GM13977 (cell line): ENCODE results near the gene JADE1.
A peak's percentile ranks its signal among the peaks of the same experiment; 100 is the strongest.

ENCODE experiments used
- DNase-seq: peaks from one replicate; pipeline ENCODE4 v3.0.0; 2012; ENCODE audit warnings: low spot score
- in situ Hi-C: fragments of 300-500 bp; cut with MboI; formaldehyde crosslinking; loops from one replicate; pipeline ENCODE4 v1.12.0; 2022; ENCODE audit warnings: low sequenced_read_pairs, low pct_unique_long_range_greater_than_20kb, mixed read lengths, inconsistent platforms; ENCODE audit not compliant: unreplicated experiment
- TF ChIP-seq, protein P1 (sequence below): IDR thresholded peaks from 2 replicates; pipeline ENCODE4 v1.5.1; 2012; ENCODE audit warnings: mild to moderate bottlenecking, control low read depth; ENCODE audit not compliant: insufficient read depth; ENCODE audit errors: extremely low read depth, missing control alignments

Gene JADE1

DNA sequence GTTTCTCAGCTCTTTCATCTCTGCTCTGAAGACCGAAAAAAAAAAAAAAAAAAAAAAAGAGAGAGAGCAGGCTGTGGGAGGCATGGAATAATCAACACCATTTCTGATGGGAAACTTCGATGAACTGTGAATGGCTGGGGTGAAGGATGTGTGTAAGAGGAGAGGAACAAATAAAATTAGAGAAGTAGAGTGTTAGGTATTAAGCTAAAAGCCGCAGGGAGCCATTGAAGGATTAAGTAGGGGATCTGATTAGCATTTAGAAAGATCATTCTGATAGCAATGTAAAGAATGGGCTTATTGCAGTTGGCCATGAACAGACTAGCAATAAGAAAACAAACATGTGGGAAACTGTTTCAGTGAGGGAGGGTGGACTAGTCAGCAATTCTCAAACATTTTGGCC lies 33.6 kb upstream of the JADE1 start:
- DNase-seq = no peak
- TF ChIP-seq, protein P1, sequence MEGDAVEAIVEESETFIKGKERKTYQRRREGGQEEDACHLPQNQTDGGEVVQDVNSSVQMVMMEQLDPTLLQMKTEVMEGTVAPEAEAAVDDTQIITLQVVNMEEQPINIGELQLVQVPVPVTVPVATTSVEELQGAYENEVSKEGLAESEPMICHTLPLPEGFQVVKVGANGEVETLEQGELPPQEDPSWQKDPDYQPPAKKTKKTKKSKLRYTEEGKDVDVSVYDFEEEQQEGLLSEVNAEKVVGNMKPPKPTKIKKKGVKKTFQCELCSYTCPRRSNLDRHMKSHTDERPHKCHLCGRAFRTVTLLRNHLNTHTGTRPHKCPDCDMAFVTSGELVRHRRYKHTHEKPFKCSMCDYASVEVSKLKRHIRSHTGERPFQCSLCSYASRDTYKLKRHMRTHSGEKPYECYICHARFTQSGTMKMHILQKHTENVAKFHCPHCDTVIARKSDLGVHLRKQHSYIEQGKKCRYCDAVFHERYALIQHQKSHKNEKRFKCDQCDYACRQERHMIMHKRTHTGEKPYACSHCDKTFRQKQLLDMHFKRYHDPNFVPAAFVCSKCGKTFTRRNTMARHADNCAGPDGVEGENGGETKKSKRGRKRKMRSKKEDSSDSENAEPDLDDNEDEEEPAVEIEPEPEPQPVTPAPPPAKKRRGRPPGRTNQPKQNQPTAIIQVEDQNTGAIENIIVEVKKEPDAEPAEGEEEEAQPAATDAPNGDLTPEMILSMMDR = no peak
- in situ Hi-C loops = no loop called here

DNA sequence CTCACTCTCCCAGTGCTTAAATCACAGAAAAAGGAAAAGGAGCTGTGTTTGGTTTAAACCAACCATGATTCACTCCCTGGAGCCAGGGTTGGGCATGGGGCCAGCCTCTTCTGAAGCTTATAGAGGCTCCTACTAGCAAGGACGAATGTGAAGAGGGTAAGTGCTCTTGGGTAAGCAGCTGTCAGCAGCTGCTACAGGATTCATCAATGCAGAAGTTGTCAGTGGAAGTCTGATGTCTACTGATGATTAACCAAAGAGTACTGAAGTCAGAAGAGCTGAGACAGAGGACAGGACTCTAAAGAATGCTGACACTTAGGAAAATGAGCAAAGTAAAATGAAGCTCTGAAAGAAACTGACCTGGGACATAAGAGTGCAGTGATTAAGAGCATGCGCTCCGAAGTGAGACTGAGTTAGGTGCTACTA lies 32.7 kb upstream of the JADE1 start:
- DNase-seq = no peak
- in situ Hi-C loops = no loop called here
- TF ChIP-seq, protein P1 = no peak

DNA sequence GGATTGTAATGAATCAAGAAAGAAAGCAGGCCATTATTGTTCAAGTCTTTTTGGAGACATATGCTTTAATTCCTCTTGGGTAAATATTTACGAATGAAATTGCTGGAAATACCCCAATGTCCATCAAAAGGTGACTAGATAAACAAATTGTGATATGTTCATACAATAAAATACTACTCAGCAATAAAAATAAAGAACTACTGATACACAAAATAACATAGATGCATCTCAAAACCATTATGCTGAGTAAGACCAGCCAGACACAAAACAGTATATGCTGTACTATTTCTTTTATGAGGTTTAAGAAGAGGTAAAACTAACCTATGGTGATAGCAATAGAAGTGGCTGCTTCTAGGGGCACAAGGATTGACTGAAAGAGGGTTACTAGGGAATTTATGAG lies 28.8 kb upstream of the JADE1 start:
- in situ Hi-C loops = no loop called here

DNA sequence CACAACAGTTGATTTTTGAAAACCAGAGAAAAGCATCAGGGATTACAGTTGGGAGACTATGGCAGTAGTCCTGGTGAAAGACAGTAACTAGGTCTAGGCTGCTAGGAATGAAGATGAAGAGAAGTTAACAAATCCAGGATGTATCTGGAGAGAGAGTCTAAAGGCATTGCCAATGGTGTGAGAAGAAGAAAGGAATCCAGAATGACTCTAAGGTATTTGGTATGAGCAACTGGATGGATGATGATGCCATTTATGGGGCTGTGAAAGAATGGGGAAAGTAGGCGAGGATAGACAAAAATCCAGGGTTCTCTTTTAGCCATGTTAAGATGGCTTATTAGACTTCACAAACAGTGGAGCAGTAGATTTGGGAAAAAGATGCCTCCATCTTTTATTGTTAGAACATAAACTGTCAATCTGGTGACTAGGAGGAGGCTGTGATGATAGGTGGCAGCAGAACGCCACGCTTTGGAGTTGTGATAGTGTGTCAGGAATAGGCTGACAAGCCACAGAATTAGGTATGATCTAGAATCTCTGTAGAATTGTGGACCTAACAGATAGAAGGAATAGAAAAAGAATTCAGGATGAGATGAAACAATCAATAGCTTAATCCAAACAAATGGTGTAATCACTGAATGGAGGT lies 27.3 kb upstream of the JADE1 start:
- DNase-seq = peak; percentile 57
- TF ChIP-seq, protein P1 = peak; percentile 39
- in situ Hi-C loops = no loop called here

More for the DNA sequence above, 28.8 kb upstream of the JADE1 start:
- no peak for DNase-seq
- TF ChIP-seq, protein P1 = no peak

DNA sequence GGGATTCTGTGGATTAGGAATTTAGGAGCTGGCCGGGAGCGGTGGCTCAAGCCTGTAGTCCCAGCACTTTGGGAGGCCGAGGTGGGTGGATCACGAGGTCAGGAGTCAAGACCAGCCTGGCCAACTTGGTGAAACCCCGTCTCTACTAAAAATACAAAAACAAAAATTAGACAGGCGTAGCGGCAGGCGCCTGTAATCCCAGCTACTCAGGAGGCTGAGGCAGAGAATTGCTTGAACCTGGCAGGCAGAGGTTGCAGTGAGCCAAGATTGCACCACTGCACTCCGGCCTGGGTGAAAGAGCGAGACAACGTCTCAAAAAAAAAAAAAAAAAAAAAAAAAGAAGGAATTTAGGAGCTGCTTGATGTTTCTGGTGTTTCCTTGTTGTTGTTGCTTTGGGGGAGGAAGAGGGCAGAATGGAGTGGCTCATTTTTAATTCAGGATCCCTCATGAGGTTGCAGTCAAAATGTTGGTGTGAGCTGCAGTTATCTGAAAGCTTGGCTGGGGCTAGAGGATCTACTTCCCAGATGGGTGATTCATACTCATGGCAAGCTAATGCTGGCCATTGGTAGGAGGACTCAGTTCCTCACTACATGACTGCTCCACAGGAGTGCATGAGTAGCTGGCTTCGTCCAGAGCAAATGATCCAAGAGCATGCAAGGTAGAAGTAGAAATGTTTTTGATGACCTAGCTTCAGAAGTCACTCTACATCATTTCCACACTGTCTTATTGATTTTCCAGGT lies 26.5 kb upstream of the JADE1 start:
- no peak for DNase-seq
- in situ Hi-C loops = no loop called here
- TF ChIP-seq, protein P1 = no peak

DNA sequence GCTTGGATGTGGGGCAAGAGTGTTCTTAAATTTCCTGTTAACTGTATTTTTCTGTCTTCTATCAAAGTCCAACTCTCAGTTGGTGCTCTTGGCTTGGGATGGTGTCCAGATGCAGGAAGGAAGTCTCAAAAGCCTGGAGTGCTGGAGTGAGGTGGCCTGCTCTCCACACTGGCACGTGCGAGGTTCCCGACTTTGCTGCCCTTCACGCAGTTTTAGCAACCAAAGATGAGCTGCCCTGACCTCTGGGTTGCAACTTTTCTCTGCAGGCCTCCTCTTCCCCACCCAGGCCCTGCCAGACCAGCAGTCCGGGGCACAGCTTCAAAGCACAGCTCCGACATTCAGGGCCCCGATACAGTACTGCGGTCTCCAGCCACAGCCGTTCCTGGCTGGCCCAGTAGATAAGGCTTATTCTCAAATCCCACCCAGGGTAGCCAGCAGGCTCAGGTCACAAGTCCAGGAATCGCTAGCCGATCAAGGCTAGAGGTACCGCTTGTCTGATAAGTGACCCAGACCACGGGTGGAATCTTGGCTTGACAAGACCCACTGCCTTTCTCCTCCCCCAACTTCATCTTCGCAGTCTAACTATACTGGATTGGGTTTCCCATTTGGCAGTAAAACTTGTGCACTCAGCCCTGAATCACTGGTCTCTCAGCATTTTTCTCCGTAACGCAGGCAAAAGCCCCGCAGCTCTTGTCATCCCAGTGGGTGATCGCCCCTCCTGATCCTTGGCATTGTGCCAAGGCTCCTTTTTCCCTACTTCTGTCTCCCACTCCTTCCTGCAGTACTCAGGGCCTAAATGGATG lies 21.8 kb upstream of the JADE1 start:
- TF ChIP-seq, protein P1 = no peak
- in situ Hi-C loops = no loop called here
- no peak for DNase-seq
